ENCODE data around the gene EPS8.

DNA sequence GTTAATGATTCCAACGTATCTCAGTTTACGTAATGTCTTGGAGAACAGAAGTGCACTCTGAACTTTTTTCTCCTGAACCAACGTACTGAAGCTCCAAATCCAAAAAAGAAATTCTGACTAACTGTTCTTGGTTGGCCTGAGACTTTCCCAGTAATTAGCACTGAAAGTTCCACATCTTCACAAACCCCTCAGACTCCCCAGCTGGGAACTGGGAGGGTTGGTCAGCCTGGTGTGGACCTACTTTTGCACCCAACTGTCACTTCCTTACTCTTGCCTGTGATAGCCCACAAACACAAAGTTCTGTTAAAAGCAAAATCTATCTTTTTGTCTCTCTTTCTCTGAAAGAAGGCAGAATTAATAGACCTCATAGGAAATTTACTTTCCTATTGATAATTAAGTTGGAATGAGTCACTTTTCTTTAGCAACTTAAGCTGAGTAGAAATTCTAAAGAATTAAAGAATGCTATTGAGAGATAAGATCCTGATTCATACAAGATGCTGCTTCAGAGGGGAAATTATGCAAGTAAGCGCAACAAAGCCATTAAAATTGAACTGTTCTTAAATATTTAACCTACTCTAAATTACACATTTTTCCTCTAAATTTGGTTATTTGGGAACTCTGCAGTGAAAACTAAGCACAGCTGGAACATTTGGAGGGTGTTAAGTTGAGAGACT lies 155.0 kb downstream of the EPS8 start:
- TF ChIP-seq, protein P1, sequence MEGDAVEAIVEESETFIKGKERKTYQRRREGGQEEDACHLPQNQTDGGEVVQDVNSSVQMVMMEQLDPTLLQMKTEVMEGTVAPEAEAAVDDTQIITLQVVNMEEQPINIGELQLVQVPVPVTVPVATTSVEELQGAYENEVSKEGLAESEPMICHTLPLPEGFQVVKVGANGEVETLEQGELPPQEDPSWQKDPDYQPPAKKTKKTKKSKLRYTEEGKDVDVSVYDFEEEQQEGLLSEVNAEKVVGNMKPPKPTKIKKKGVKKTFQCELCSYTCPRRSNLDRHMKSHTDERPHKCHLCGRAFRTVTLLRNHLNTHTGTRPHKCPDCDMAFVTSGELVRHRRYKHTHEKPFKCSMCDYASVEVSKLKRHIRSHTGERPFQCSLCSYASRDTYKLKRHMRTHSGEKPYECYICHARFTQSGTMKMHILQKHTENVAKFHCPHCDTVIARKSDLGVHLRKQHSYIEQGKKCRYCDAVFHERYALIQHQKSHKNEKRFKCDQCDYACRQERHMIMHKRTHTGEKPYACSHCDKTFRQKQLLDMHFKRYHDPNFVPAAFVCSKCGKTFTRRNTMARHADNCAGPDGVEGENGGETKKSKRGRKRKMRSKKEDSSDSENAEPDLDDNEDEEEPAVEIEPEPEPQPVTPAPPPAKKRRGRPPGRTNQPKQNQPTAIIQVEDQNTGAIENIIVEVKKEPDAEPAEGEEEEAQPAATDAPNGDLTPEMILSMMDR (optimal IDR thresholded peaks at IDR 0.05 in 1 of 3, IDR thresholded peaks at IDR 0.05 in 1 of 3, conservative IDR thresholded peaks at IDR 0.05 in 1 of 3; ENCODE audit: extremely low read depth in 1 of 3, insufficient read depth in 2 of 3, low read length in 3 of 3): no peak
- no peak for TF ChIP-seq EZH2 (IDR thresholded peaks at IDR 0.05; ENCODE audit: low read length)
